PC-3 (cell line): Measurements from ENCODE around the gene KDM6B. TPM values are rescaled to one million over a fixed set of nuclear protein-coding genes. Genes with fewer than 3 reads are reported as not detected.
A peak's percentile ranks its signal among the peaks of the same experiment; 100 is the strongest.

Experiments used
- ATAC-seq: fragments of 200-7000 bp; cut with Tn5 transposase; 2 replicates; pipeline ENCODE4 v1.9.1; 2020; ENCODE audit warnings: mild to moderate bottlenecking, moderate library complexity
- BruUV-seq: library from RNA; stranded (reverse); fragments of 400-500 nt; replicated peaks from 2 replicates; lab custom pipeline; 2021; lab: Mats Ljungman, UMichigan
- CTCF ChIA-PET: fragments of 300-600 bp; sonication (Branson Sonifier 250); formaldehyde crosslinking; loops from one replicate; lab custom pipeline; 2022; ENCODE audit warnings: antibody characterized with exemption; lab: Charles Lee
- POLR2A ChIA-PET: fragments of 300-600 bp; sonication (Branson Sonifier 250); formaldehyde crosslinking; loops from one replicate; lab custom pipeline; 2022; ENCODE audit warnings: antibody characterized with exemption; ENCODE audit not compliant: unreplicated experiment; lab: Charles Lee
- DNase-seq: peaks from one replicate; pipeline ENCODE4 v3.0.0-alpha.2; 2015
- H2AFZ ChIP-seq: fragments of 300-600 bp; sonication (generic); 2 replicates; pipeline ENCODE4 v1.6.0; 2016; ENCODE audit warnings: antibody characterized with exemption, low read length
- H3F3A ChIP-seq: fragments of 300-600 bp; sonication (generic); one replicate; pipeline ENCODE4 v1.6.0; 2017; ENCODE audit warnings: antibody characterized with exemption, low read length, control low read depth, mild to moderate bottlenecking; ENCODE audit not compliant: unreplicated experiment
- H3K27ac ChIP-seq: fragments of 300-600 bp; sonication (generic); 2 replicates; pipeline ENCODE4 v1.5.1; 2016; ENCODE audit warnings: mild to moderate bottlenecking, low read length
- H3K27me3 ChIP-seq: fragments of 300-600 bp; sonication (generic); 2 replicates; pipeline ENCODE4 v1.6.1; 2016; ENCODE audit warnings: low read length, mixed read lengths
- H3K36me3 ChIP-seq: fragments of 300-600 bp; sonication (generic); 2 replicates; pipeline ENCODE4 v1.6.1; 2016; ENCODE audit warnings: low read depth, mixed run types, low read length, mixed read lengths
- H3K4me1 ChIP-seq: fragments of 300-600 bp; sonication (generic); 2 replicates; pipeline ENCODE4 v1.5.1; 2016; ENCODE audit warnings: low read length; ENCODE audit not compliant: insufficient read depth
- H3K4me2 ChIP-seq: fragments of 300-600 bp; sonication (generic); 2 replicates; pipeline ENCODE4 v1.6.0; 2016; ENCODE audit warnings: low read length
- H3K4me3 ChIP-seq: fragments of 300-600 bp; sonication (generic); 2 replicates; pipeline ENCODE4 v1.5.1; 2016; ENCODE audit warnings: mild to moderate bottlenecking, low read length, mixed read lengths
- H3K79me2 ChIP-seq: fragments of 300-600 bp; sonication (generic); 2 replicates; pipeline ENCODE4 v1.6.1; 2017; ENCODE audit warnings: low read length, mixed read lengths
- H3K9ac ChIP-seq: fragments of 300-600 bp; sonication (generic); 2 replicates; pipeline ENCODE4 v1.6.0; 2016; ENCODE audit warnings: mild to moderate bottlenecking, low read length
- H3K9me2 ChIP-seq: fragments of 300-600 bp; sonication (generic); replicated peaks from 2 replicates; pipeline ENCODE4 v1.6.1; 2016; ENCODE audit warnings: mixed run types, low read length, mixed read lengths
- H3K9me3 ChIP-seq: fragments of 300-600 bp; sonication (generic); 2 replicates; pipeline ENCODE4 v1.6.1; 2016; ENCODE audit warnings: low read length, mixed read lengths
- H4K20me1 ChIP-seq: fragments of 300-600 bp; sonication (generic); 2 replicates; pipeline ENCODE4 v1.6.1; 2016; ENCODE audit warnings: low read length, mixed read lengths
- EZH2 ChIP-seq: fragments of 300-600 bp; sonication (generic); IDR thresholded peaks from one replicate; pipeline ENCODE4 v1.6.1; 2017; ENCODE audit warnings: antibody characterized with exemption, mild to moderate bottlenecking, low read length; ENCODE audit not compliant: unreplicated experiment
- EZH2phosphoT487 ChIP-seq: fragments of 300-600 bp; sonication (generic); IDR thresholded peaks from 2 replicates; pipeline ENCODE4 v1.6.1; 2018; ENCODE audit warnings: mild to moderate bottlenecking, antibody characterized with exemption, low read length, borderline replicate concordance
- intact Hi-C: fragments of 100-400 bp; cut with micrococcal nuclease; formaldehyde crosslinking; loops from 2 replicates; pipeline ENCODE4 v1.9.0; 2023
- total RNA-seq: library from RNA; depleted of rRNA; stranded (reverse); fragments of >200 nt; gene quantifications from 2 replicates; pipeline ENCODE4 v1.2.3, GENCODE V29; 2014
- TF ChIP-seq, protein P1 (sequence below): fragments of 300-600 bp; sonication (generic); conservative IDR thresholded peaks from 2 replicates; pipeline ENCODE4 v1.5.1; 2017; ENCODE audit warnings: antibody characterized with exemption, low read depth, mild to moderate bottlenecking, low read length

Gene KDM6B
- total RNA-seq, 1 experiment from 2014 or later, result 3.2 TPM

DNA sequence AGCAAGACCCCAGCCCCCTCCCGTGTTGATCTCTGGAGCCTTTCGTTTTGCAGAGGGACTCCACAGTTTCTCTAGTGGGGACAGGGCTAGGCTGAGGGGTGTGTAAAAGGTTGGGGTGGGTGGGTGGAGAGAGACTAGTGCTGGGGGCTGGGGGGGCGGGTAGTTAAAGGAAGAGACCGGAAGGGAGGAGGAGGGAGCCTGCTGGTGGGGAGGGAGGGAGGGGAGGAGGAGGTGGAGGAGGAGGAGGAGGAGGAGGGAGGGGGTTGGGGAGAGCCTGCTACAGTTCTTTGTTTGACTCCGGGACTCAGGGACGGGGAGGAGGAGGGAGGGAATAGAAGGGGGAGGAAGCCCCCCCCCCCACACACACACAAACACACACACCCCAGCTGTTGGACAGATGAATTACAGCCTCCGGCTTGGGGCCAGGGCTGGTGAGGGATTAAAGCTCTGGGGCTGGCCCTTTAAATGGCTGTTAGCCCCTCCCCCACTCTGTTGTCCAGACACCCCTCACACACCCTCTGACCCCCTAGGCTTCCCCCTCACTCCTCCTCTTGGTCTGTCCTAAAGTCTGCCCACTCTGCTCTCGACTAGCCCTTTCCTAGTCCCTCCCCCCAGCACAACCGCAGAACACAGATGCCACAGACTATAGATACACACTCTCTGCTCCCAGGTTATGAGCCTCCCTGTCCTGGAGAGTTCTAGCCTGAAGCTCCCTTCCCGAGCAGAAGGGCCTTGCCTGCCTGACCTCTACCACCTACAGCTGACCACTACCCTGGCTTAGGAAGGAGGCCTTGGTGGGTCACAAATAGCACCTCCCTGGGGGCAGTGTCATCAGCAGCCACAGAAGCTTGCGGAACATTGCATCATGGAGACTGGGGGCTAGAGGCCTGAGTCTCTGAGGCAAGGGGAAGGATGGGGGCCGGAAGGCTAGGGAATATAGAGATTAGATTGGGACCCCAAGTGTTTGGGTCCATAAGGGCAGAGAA, 4.4 kb downstream of the KDM6B start:
- peak overlapping the region; percentile 83; the same call in 1 of the 2 replicates for H3K4me3 ChIP-seq
- ATAC-seq (no peak), DNase-seq (no peak)
- H3K9me2 ChIP-seq, result no peaks in the 10 kb centered on the region
- no peak overlapping the region for H2AFZ ChIP-seq
- no peaks in the 10 kb centered on the region for H3K9me3 ChIP-seq
- peaks cover 37% of the 10 kb centered on the region for H3K4me1 ChIP-seq
- no peak for TF ChIP-seq EZH2phosphoT487
- no peak for TF ChIP-seq EZH2
- TF ChIP-seq, protein P1, sequence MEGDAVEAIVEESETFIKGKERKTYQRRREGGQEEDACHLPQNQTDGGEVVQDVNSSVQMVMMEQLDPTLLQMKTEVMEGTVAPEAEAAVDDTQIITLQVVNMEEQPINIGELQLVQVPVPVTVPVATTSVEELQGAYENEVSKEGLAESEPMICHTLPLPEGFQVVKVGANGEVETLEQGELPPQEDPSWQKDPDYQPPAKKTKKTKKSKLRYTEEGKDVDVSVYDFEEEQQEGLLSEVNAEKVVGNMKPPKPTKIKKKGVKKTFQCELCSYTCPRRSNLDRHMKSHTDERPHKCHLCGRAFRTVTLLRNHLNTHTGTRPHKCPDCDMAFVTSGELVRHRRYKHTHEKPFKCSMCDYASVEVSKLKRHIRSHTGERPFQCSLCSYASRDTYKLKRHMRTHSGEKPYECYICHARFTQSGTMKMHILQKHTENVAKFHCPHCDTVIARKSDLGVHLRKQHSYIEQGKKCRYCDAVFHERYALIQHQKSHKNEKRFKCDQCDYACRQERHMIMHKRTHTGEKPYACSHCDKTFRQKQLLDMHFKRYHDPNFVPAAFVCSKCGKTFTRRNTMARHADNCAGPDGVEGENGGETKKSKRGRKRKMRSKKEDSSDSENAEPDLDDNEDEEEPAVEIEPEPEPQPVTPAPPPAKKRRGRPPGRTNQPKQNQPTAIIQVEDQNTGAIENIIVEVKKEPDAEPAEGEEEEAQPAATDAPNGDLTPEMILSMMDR, result no peak
- CTCF ChIA-PET, result no interaction called here
- no peak overlapping the region for H3K9ac ChIP-seq
- no peaks in the 10 kb centered on the region for H3K27me3 ChIP-seq
- POLR2A ChIA-PET, result no interaction called here
- intact Hi-C loops, result no loop called here
- no peaks in the 10 kb centered on the region for H3F3A ChIP-seq
- H3K36me3 ChIP-seq, result no peaks in the 10 kb centered on the region
- H3K27ac ChIP-seq, result no peak overlapping the region
- peak overlapping the region; percentile 85 for H3K4me2 ChIP-seq
- peaks cover 22% of the 10 kb centered on the region for H3K79me2 ChIP-seq
- H4K20me1 ChIP-seq, result no peaks in the 10 kb centered on the region
- no TSS peak for BruUV-seq

DNA sequence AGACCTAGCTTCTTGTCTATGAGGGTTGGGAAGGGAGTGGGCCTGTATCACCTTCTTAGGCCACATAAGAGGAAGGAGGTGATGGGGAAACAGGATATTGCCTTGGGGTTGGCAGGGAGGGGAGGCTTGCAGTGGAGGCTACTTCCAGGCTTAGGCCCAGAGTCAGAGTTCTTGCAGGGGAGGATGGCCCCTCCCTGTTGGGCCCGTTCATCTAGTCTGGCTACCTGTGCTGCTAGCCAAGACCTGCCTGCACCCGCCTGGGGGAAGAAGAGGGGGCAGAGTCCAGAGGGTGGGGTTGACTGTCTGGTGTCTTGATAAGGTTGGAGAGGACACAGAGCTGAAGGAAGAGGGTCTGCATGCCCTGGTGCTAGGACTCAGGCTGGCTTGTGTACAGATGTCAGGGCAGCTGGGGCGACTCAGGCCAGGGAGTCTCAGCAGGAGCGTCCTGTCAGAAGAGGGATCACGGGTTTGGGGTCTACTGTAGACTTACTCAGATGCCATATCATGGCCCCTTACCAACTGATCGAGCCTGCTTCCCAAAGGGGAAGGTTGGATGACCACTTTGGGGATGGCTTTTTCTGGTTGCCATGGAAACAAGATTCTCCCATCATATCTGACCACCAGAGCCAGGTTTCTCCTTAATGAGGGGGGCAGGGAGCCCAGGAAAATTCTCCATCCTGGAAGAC, 5.3 kb downstream of the KDM6B start:
- no peak overlapping the region for H3K27ac ChIP-seq
- H3K9ac ChIP-seq, result no peak overlapping the region
- no peak overlapping the region for H3K4me3 ChIP-seq
- ChIA-PET CTCF (no interaction called here), POLR2A (no interaction called here)
- no peaks in the 10 kb centered on the region for H3K9me2 ChIP-seq
- no peaks in the 10 kb centered on the region for H4K20me1 ChIP-seq
- intact Hi-C loops, result no loop called here
- no peaks in the 10 kb centered on the region for H3K36me3 ChIP-seq
- ATAC-seq, result no peak
- DNase-seq, result no peak
- no peaks in the 10 kb centered on the region for H3K9me3 ChIP-seq
- no peaks in the 10 kb centered on the region for H3K27me3 ChIP-seq
- TF ChIP-seq, protein P1, result no peak
- TF ChIP-seq EZH2 (no peak), EZH2phosphoT487 (no peak)
- no TSS peak for BruUV-seq
- H2AFZ ChIP-seq, result no peak overlapping the region
- H3K4me2 ChIP-seq, result peak overlapping the region; percentile 70
- peaks cover 34% of the 10 kb centered on the region for H3K4me1 ChIP-seq
- H3F3A ChIP-seq, result no peaks in the 10 kb centered on the region
- H3K79me2 ChIP-seq, result peaks cover 30% of the 10 kb centered on the region
